ENCODE results near the gene PLG.
"Not testable (repeated sequence)": the region's sequence is repeated elsewhere in the genome, so short reads cannot be mapped to it uniquely, and the experiment has no call there.

DNA sequence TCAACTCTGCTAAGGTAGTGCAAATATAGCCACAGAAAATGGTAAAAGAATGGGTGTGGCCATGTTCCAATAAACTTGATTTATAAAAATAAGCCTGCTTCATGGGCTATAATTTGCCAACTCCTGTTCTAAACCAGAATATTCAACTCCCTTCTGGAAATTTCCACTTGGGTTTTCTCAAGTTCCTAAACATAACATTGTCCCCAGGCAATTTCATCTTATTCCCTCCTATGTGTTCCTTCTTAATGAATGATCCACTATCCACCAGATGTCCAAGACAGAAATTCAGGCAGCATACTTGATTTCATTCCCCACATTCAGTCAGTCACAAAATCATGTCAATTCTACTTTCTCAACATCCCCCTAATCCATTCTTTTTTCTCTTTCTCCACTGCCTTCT, 7.0 kb upstream of the PLG start:
- TF ChIP-seq, protein P1, sequence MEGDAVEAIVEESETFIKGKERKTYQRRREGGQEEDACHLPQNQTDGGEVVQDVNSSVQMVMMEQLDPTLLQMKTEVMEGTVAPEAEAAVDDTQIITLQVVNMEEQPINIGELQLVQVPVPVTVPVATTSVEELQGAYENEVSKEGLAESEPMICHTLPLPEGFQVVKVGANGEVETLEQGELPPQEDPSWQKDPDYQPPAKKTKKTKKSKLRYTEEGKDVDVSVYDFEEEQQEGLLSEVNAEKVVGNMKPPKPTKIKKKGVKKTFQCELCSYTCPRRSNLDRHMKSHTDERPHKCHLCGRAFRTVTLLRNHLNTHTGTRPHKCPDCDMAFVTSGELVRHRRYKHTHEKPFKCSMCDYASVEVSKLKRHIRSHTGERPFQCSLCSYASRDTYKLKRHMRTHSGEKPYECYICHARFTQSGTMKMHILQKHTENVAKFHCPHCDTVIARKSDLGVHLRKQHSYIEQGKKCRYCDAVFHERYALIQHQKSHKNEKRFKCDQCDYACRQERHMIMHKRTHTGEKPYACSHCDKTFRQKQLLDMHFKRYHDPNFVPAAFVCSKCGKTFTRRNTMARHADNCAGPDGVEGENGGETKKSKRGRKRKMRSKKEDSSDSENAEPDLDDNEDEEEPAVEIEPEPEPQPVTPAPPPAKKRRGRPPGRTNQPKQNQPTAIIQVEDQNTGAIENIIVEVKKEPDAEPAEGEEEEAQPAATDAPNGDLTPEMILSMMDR (IDR thresholded peaks at IDR 0.05), result not testable (repeated sequence)
- not testable (repeated sequence) for TF ChIP-seq POLR2A (IDR thresholded peaks at IDR 0.05)

All from uterus (tissue), 2 donors.